HCT116 (cell line): ENCODE measurements around the gene XAF1. TPM values are rescaled to one million over a fixed set of nuclear protein-coding genes. Genes with fewer than 3 reads are reported as not detected.

ENCODE experiments used
- ATAC-seq: fragments of 200-7000 bp; cut with Tn5 transposase; 2 replicates; pipeline ENCODE4 v1.9.1; 2020; ENCODE audit warnings: mild to moderate bottlenecking, moderate library complexity
- BruUV-seq: library from RNA; stranded (reverse); fragments of 400-500 nt; replicated peaks from 2 replicates; lab custom pipeline; 2021; lab: Mats Ljungman, UMichigan
- CTCF ChIA-PET: fragments of 300-600 bp; sonication (Branson Sonifier 250); formaldehyde crosslinking; loops from one replicate; lab custom pipeline; 2021; ENCODE audit warnings: antibody characterized with exemption; lab: Charles Lee
- POLR2A ChIA-PET: fragments of 300-600, 350-600 bp; sonication (Branson Sonifier 250); formaldehyde crosslinking; loops from one replicate; lab custom pipeline; 2021; ENCODE audit warnings: antibody characterized with exemption; lab: Charles Lee
- RAD21 ChIA-PET, 2 experiments: fragments of 300-600 bp; sonication (Branson Sonifier 250); formaldehyde crosslinking; loops; one replicate each; lab custom pipeline; 2023; ENCODE audit warnings: low total read pairs in 2 of 2; ENCODE audit not compliant: uncharacterized antibody in 2 of 2, unreplicated experiment in 2 of 2, low non-redundant PET in 1 of 2; lab: Charles Lee
- DNase-seq: peaks from one replicate; pipeline ENCODE4 v3.0.0-alpha.2; 2010; ENCODE audit warnings: low read depth, low spot score
- H2AFZ ChIP-seq: fragments of 200-600 bp; shearing (Covaris generic), sonication (generic); 2 replicates; pipeline ENCODE4 v1.6.1; 2017; ENCODE audit warnings: low read depth, mixed run types, mixed read lengths, antibody characterized with exemption, low read length; ENCODE audit not compliant: poor library complexity, severe bottlenecking
- H3K27ac ChIP-seq: 2 replicates; pipeline ENCODE4 v1.5.1; 2012; ENCODE audit warnings: low read depth, low read length
- H3K27me3 ChIP-seq: fragments of 200-600 bp; sonication (generic); 2 replicates; pipeline ENCODE4 v1.6.1; 2016; ENCODE audit warnings: mixed run types, low read length, mixed read lengths; ENCODE audit not compliant: insufficient read depth
- H3K36me3 ChIP-seq, 2 experiments: fragments of 200-500 bp in 1 of 2; fragments of 200-600 bp in 1 of 2; sonication (Bioruptor generic) in 1 of 2; sonication (generic) in 1 of 2; 2 replicates each; pipeline versions ENCODE4 v1.5.1 to v1.6.1; 2014 to 2016; ENCODE audit warnings: low read length in 2 of 2, inconsistent platforms in 1 of 2, mixed read lengths in 1 of 2, mixed run types in 1 of 2; ENCODE audit not compliant: insufficient read depth in 2 of 2, control insufficient read depth in 1 of 2
- H3K4me1 ChIP-seq, 2 experiments: fragments of 200-600 bp in 1 of 2; sonication (generic) in 1 of 2; 2 replicates each; pipeline versions ENCODE4 v1.5.1 to v1.6.1; 2012 to 2017; ENCODE audit warnings: low read length in 2 of 2, inconsistent platforms in 1 of 2, mild to moderate bottlenecking in 1 of 2, mixed read lengths in 1 of 2, mixed run types in 1 of 2, moderate library complexity in 1 of 2; ENCODE audit not compliant: insufficient read depth in 2 of 2, control insufficient read depth in 1 of 2
- H3K4me2 ChIP-seq: fragments of 200-600 bp; sonication (generic); 2 replicates; pipeline ENCODE4 v1.6.1; 2017; ENCODE audit warnings: mixed run types, low read length, mixed read lengths
- H3K4me3 ChIP-seq, 2 experiments: fragments of 200-600 bp in 1 of 2; sonication (generic) in 1 of 2; replicated peaks in 1 of 2; 2 replicates each; pipeline ENCODE4 v1.5.1; 2011 to 2016; ENCODE audit warnings: low read length in 2 of 2, control low read depth in 1 of 2, low read depth in 1 of 2, mild to moderate bottlenecking in 1 of 2, mixed read lengths in 1 of 2, mixed run types in 1 of 2
- H3K79me2 ChIP-seq: fragments of 200-600 bp; sonication (generic); 2 replicates; pipeline ENCODE4 v1.6.1; 2017; ENCODE audit warnings: mild to moderate bottlenecking, mixed run types, low read length, moderate library complexity, mixed read lengths; ENCODE audit not compliant: insufficient read depth
- H3K9ac ChIP-seq: fragments of 200-600 bp; sonication (generic); 2 replicates; pipeline ENCODE4 v1.6.1; 2016; ENCODE audit warnings: low read length, mixed read lengths
- H3K9me2 ChIP-seq: fragments of 200-600 bp; sonication (generic), shearing (Covaris generic); 2 replicates; pipeline ENCODE4 v1.6.1; 2017; ENCODE audit warnings: mixed run types, mild to moderate bottlenecking, moderate library complexity; ENCODE audit not compliant: insufficient read depth
- H3K9me3 ChIP-seq, 2 experiments: fragments of 200-500 bp in 1 of 2; fragments of 200-600 bp in 1 of 2; sonication (Bioruptor generic) in 1 of 2; sonication (generic) in 1 of 2; 2 replicates each; pipeline ENCODE4 v1.6.1; 2014 to 2017; ENCODE audit warnings: low read length in 2 of 2, mixed read lengths in 2 of 2, inconsistent platforms in 1 of 2, low read depth in 1 of 2, mild to moderate bottlenecking in 1 of 2, mixed run types in 1 of 2, moderate library complexity in 1 of 2; ENCODE audit not compliant: control insufficient read depth in 1 of 2, insufficient read depth in 1 of 2
- H4K20me1 ChIP-seq: fragments of 200-600 bp; sonication (generic), shearing (Covaris generic); 2 replicates; pipeline ENCODE4 v1.6.1; 2017; ENCODE audit warnings: mixed run types, mild to moderate bottlenecking, moderate library complexity; ENCODE audit not compliant: insufficient read depth
- ATF3 ChIP-seq: IDR thresholded peaks from 2 replicates; pipeline ENCODE4 v1.6.1; 2012
- CTCF ChIP-seq, 3 experiments: fragments of 200-600 bp in 1 of 3; sonication (generic) in 1 of 3; IDR thresholded peaks in 2 of 3; conservative IDR thresholded peaks in 1 of 3; 2 replicates each; pipeline ENCODE4 v1.5.1; 2012 to 2017; ENCODE audit warnings: low read depth in 2 of 3, low read length in 2 of 3, antibody characterized with exemption in 1 of 3, borderline replicate concordance in 1 of 3, control low read depth in 1 of 3, mild to moderate bottlenecking in 1 of 3, mixed read lengths in 1 of 3, mixed run types in 1 of 3, moderate library complexity in 1 of 3; ENCODE audit not compliant: insufficient read depth in 1 of 3
- ELF1 ChIP-seq: IDR thresholded peaks from 2 replicates; pipeline ENCODE4 v1.6.1; 2012; ENCODE audit warnings: low read depth, borderline replicate concordance
- EZH2phosphoT487 ChIP-seq: fragments of 200-600 bp; IDR thresholded peaks from 2 replicates; pipeline ENCODE4 v1.6.1; 2018; ENCODE audit warnings: antibody characterized with exemption, borderline replicate concordance
- MAX ChIP-seq: IDR thresholded peaks from 2 replicates; pipeline ENCODE4 v1.6.1; 2012
- POLR2A ChIP-seq: IDR thresholded peaks from 2 replicates; pipeline ENCODE4 v1.7.0; 2011; ENCODE audit warnings: borderline replicate concordance; ENCODE audit not compliant: insufficient read depth, insufficient read length; ENCODE audit errors: extremely low read depth
- POLR2AphosphoS5 ChIP-seq: IDR thresholded peaks from 2 replicates; pipeline ENCODE4 v1.6.1; 2011; ENCODE audit warnings: mild to moderate bottlenecking, low read depth, low read length, moderate library complexity
- SIN3A ChIP-seq: IDR thresholded peaks from 2 replicates; pipeline ENCODE4 v1.6.1; 2012; ENCODE audit warnings: low read depth
- ZBTB33 ChIP-seq: IDR thresholded peaks from 2 replicates; pipeline ENCODE4 v1.6.1; 2011; ENCODE audit warnings: mild to moderate bottlenecking, low read length, moderate library complexity; ENCODE audit not compliant: insufficient replicate concordance; ENCODE audit errors: extremely low read depth
- ZNF274 ChIP-seq: fragments of 200-500 bp; sonication (Bioruptor generic); IDR thresholded peaks from 2 replicates; pipeline ENCODE4 v1.6.1; 2014; ENCODE audit warnings: mild to moderate bottlenecking, low read depth, low read length, inconsistent platforms
- intact Hi-C: fragments of 100-400 bp; cut with micrococcal nuclease; formaldehyde crosslinking; loops from 2 replicates; pipeline ENCODE4 v1.10.0; 2022
- total RNA-seq: library from RNA; stranded (reverse); gene quantifications from one replicate; pipeline ENCODE4 v1.2.1, GENCODE V29; 2021; ENCODE audit not compliant: unreplicated experiment

Gene XAF1
- total RNA-seq, 1 experiment from 2014 or later, result 0.25 TPM

- Histone ChIP-seq H3K27me3 (peaks cover 25% of the 10 kb centered on the region; the same call in 1 of the 2 replicates), H3K79me2 (no peaks in the 10 kb centered on the region), H3K27ac (no peak overlapping the region), H3K9ac (no peak overlapping the region), H4K20me1 (no peaks in the 10 kb centered on the region), H3K4me1 (no peaks in the 10 kb centered on the region), H2AFZ (no peak overlapping the region), H3K9me3 (no peaks in the 10 kb centered on the region), H3K36me3 (no peaks in the 10 kb centered on the region), H3K4me2 (no peak overlapping the region), H3K4me3 (no peak overlapping the region), H3K9me2 (no peaks in the 10 kb centered on the region)
- POLR2A ChIA-PET, result no interaction called here
- RAD21 ChIA-PET, result no interaction called here
- no peak for TF ChIP-seq ELF1
- TF ChIP-seq EZH2phosphoT487, result no peak
- TF ChIP-seq MAX, result no peak
- TF ChIP-seq POLR2AphosphoS5, result no peak
- no peak for TF ChIP-seq CTCF (IDR thresholded peaks at IDR 0.05 in 2 of 3, conservative IDR thresholded peaks at IDR 0.05 in 1 of 3; ENCODE audit: borderline replicate concordance in 1 of 3, insufficient read depth in 1 of 3, low read depth in 2 of 3, low read length in 2 of 3)
- TF ChIP-seq ZNF274, result no peak
- TF ChIP-seq ATF3, result no peak
- TF ChIP-seq SIN3A, result no peak
- no peak for TF ChIP-seq POLR2A
- TF ChIP-seq ZBTB33, result no peak
- ATAC-seq, result no peak
- DNase-seq, result no peak
- no TSS peak for BruUV-seq
- CTCF ChIA-PET, result no interaction called here
- intact Hi-C loops, result no loop called here
Observed at GRCh38 chr17:6780001-6780400, 24.2 kb downstream of the XAF1 start.
